IPS DF 6.9 (cell line): ENCODE results near the gene FAM204A.

Experiments
- DNase-seq: peaks from one replicate; pipeline ENCODE4 v3.0.0-alpha.2; 2013; ENCODE audit warnings: low read depth, low spot score
- H3K27ac ChIP-seq: one replicate; pipeline ENCODE4 v1.5.1; 2013; ENCODE audit warnings: low read length, control low read depth
- H3K27me3 ChIP-seq: 2 replicates; pipeline ENCODE4 v1.6.1; 2013; ENCODE audit warnings: mild to moderate bottlenecking, low read length; ENCODE audit not compliant: control insufficient read depth, insufficient read depth
- H3K36me3 ChIP-seq: 2 replicates; pipeline ENCODE4 v1.6.1; 2013; ENCODE audit warnings: low read length; ENCODE audit not compliant: control insufficient read depth, insufficient read depth
- H3K4me1 ChIP-seq: 2 replicates; pipeline ENCODE4 v1.6.1; 2013; ENCODE audit warnings: low read length; ENCODE audit not compliant: control insufficient read depth, insufficient read depth
- H3K4me3 ChIP-seq: 2 replicates; pipeline ENCODE4 v1.5.1; 2013; ENCODE audit warnings: mild to moderate bottlenecking, low read length
- H3K9me3 ChIP-seq: 2 replicates; pipeline ENCODE4 v1.6.1; 2013; ENCODE audit warnings: low read length, inconsistent platforms; ENCODE audit not compliant: control insufficient read depth, insufficient read depth
- WGBS: extraction: QIAGEN DNeasy Blood & Tissue Kit; methylation state at CpG from one replicate; pipeline ENCODE4 v1.1.7; 2013; ENCODE audit warnings: mixed read lengths, missing lambda C conversion rate; ENCODE audit not compliant: insufficient read length, insufficient coverage; 5-methylcytosine and 5-hydroxymethylcytosine counted together

Gene FAM204A

GRCh38 chr10:118286051-118286838, 55.9 kb downstream of the FAM204A start:
- H3K36me3 ChIP-seq, result no peaks in the 10 kb centered on the region
- no CpG with 5 or more reads among the region's 17 CpGs for WGBS

GRCh38 chr10:118282670-118283069, 59.5 kb downstream of the FAM204A start:
- 100% methylated on average over 1 of the region's 1 CpG for WGBS
- Histone ChIP-seq H3K27ac (no peak overlapping the region), H3K4me1 (no peaks in the 10 kb centered on the region), H3K9me3 (no peaks in the 10 kb centered on the region), H3K4me3 (no peak overlapping the region), H3K27me3 (no peaks in the 10 kb centered on the region), H3K36me3 (no peaks in the 10 kb centered on the region)
- DNase-seq, result no peak

More at GRCh38 chr10:118286051-118286838, 55.9 kb downstream of the FAM204A start:
- no peaks in the 10 kb centered on the region for H3K4me1 ChIP-seq
- H3K27me3 ChIP-seq, result no peaks in the 10 kb centered on the region
- H3K4me3 ChIP-seq, result no peak overlapping the region
- no peak overlapping the region for H3K27ac ChIP-seq
- DNase-seq, result no peak
- no peaks in the 10 kb centered on the region for H3K9me3 ChIP-seq

- H3K27me3 ChIP-seq, result no peaks in the 10 kb centered on the region
- no peaks in the 10 kb centered on the region for H3K4me1 ChIP-seq
- no peaks in the 10 kb centered on the region for H3K9me3 ChIP-seq
- no peak overlapping the region for H3K27ac ChIP-seq
- H3K36me3 ChIP-seq, result no peaks in the 10 kb centered on the region
- H3K4me3 ChIP-seq, result no peak overlapping the region
- DNase-seq, result no peak
Measured at GRCh38 chr10:118278649-118279048, 63.5 kb downstream of the FAM204A start.

GRCh38 chr10:118277871-118278270, 64.3 kb downstream of the FAM204A start:
- H3K27ac ChIP-seq, result no peak overlapping the region
- H3K4me3 ChIP-seq, result no peak overlapping the region
- H3K4me1 ChIP-seq, result no peaks in the 10 kb centered on the region
- no peaks in the 10 kb centered on the region for H3K27me3 ChIP-seq
- H3K9me3 ChIP-seq, result no peaks in the 10 kb centered on the region
- H3K36me3 ChIP-seq, result no peaks in the 10 kb centered on the region
- no CpG with 5 or more reads among the region's 2 CpGs for WGBS
- DNase-seq, result no peak

GRCh38 chr10:118276727-118277126, 65.4 kb downstream of the FAM204A start:
- no CpG with 5 or more reads among the region's 2 CpGs for WGBS
- H3K4me1 ChIP-seq, result peaks cover under 1% of the 10 kb centered on the region; the same call in 1 of the 2 replicates
- H3K9me3 ChIP-seq, result no peaks in the 10 kb centered on the region
- no peak overlapping the region for H3K27ac ChIP-seq
- no peaks in the 10 kb centered on the region for H3K27me3 ChIP-seq
- DNase-seq, result no peak
- H3K4me3 ChIP-seq, result no peak overlapping the region
- no peaks in the 10 kb centered on the region for H3K36me3 ChIP-seq

- no peaks in the 10 kb centered on the region for H3K9me3 ChIP-seq
- no peak overlapping the region for H3K4me3 ChIP-seq
- DNase-seq, result no peak
- no peaks in the 10 kb centered on the region for H3K36me3 ChIP-seq
- peaks cover 1% of the 10 kb centered on the region; the same call in 1 of the 2 replicates for H3K4me1 ChIP-seq
- no peaks in the 10 kb centered on the region for H3K27me3 ChIP-seq
- no peak overlapping the region for H3K27ac ChIP-seq
Measured at GRCh38 chr10:118276204-118276603, 65.9 kb downstream of the FAM204A start.

GRCh38 chr10:118273662-118274061, 68.5 kb downstream of the FAM204A start:
- H3K4me3 ChIP-seq, result no peak overlapping the region
- no peaks in the 10 kb centered on the region; the same call in 1 of the 2 replicates for H3K27me3 ChIP-seq
- H3K4me1 ChIP-seq, result peaks cover 1% of the 10 kb centered on the region; the same call in 1 of the 2 replicates
- H3K9me3 ChIP-seq, result no peaks in the 10 kb centered on the region
- no CpG with 5 or more reads among the region's 1 CpG for WGBS
- no peak overlapping the region for H3K27ac ChIP-seq
- H3K36me3 ChIP-seq, result no peaks in the 10 kb centered on the region
- no peak for DNase-seq

- no peak for DNase-seq
- WGBS, result no CpG with 5 or more reads among the region's 4 CpGs
- peaks cover 1% of the 10 kb centered on the region; the same call in 1 of the 2 replicates for H3K4me1 ChIP-seq
Measured at GRCh38 chr10:118272767-118273166, 69.4 kb downstream of the FAM204A start.

GRCh38 chr10:118272149-118272721, 69.9 kb downstream of the FAM204A start:
- DNase-seq, result no peak
- Histone ChIP-seq H3K4me1 (peaks cover 1% of the 10 kb centered on the region; the same call in 1 of the 2 replicates), H3K4me3 (no peak overlapping the region), H3K27ac (no peak overlapping the region), H3K27me3 (peaks cover 3% of the 10 kb centered on the region), H3K9me3 (no peaks in the 10 kb centered on the region), H3K36me3 (no peaks in the 10 kb centered on the region)
- WGBS, result no CpG with 5 or more reads among the region's 16 CpGs

More at GRCh38 chr10:118272767-118273166, 69.4 kb downstream of the FAM204A start:
- Histone ChIP-seq H3K9me3 (no peaks in the 10 kb centered on the region), H3K4me3 (no peak overlapping the region), H3K27me3 (peaks cover 3% of the 10 kb centered on the region), H3K36me3 (no peaks in the 10 kb centered on the region), H3K27ac (no peak overlapping the region)

- Histone ChIP-seq H3K9me3 (no peaks in the 10 kb centered on the region), H3K4me3 (no peak overlapping the region), H3K27ac (no peak overlapping the region), H3K36me3 (no peaks in the 10 kb centered on the region), H3K4me1 (peaks cover 1% of the 10 kb centered on the region; the same call in 1 of the 2 replicates), H3K27me3 (peaks cover 3% of the 10 kb centered on the region)
- no CpG with 5 or more reads among the region's 5 CpGs for WGBS
- DNase-seq, result no peak
Measured at GRCh38 chr10:118271671-118272070, 70.5 kb downstream of the FAM204A start.
